C4-2B (cell line): ENCODE measurements around the gene DENND4B.
"Not testable (repeated sequence)": the region's sequence is repeated elsewhere in the genome, so short reads cannot be mapped to it uniquely, and the experiment has no call there.

Experiments
- ZFX ChIP-seq: fragments of 450-650 bp; IDR thresholded peaks from 2 replicates; pipeline ENCODE4 v1.6.1; 2017
- TF ChIP-seq, protein P1 (sequence below): fragments of 450-650 bp; conservative IDR thresholded peaks from 2 replicates; pipeline ENCODE4 v1.5.1; 2017; ENCODE audit warnings: mild to moderate bottlenecking

DNA sequence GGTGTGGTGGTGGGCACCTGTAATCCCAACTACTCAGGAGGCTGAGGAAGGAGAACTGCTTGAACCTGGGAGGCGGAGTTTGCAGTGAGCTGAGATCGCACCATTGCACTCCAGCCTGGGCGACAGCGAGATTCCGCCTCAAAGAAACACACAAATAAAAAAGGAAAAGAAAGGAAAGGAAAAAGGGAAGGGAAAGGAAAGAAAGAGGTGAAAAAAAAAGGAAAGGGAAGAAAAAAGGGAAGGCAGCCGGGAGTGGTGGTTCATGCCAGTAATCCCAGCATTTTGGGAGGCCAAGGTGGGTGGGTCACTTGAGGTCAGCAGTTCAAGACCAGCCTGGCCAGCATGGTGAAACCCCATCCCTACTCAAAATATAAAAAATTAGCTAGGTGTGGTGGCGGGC, 55.5 kb downstream of the DENND4B start:
- TF ChIP-seq, protein P1, sequence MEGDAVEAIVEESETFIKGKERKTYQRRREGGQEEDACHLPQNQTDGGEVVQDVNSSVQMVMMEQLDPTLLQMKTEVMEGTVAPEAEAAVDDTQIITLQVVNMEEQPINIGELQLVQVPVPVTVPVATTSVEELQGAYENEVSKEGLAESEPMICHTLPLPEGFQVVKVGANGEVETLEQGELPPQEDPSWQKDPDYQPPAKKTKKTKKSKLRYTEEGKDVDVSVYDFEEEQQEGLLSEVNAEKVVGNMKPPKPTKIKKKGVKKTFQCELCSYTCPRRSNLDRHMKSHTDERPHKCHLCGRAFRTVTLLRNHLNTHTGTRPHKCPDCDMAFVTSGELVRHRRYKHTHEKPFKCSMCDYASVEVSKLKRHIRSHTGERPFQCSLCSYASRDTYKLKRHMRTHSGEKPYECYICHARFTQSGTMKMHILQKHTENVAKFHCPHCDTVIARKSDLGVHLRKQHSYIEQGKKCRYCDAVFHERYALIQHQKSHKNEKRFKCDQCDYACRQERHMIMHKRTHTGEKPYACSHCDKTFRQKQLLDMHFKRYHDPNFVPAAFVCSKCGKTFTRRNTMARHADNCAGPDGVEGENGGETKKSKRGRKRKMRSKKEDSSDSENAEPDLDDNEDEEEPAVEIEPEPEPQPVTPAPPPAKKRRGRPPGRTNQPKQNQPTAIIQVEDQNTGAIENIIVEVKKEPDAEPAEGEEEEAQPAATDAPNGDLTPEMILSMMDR: not testable (repeated sequence)
- not testable (repeated sequence) for TF ChIP-seq ZFX
